HEK293 (cell line): Measurements from ENCODE around the gene TTN.

ENCODE experiments used
- CTCF ChIA-PET: fragments of 350-600 bp; formaldehyde crosslinking; extraction: SDS; loops from one replicate; lab custom pipeline; 2021; ENCODE audit warnings: antibody characterized with exemption; lab: Yijun Ruan, JAX
- POLR2A ChIA-PET: fragments of 300-600 bp; formaldehyde crosslinking; extraction: SDS; loops from one replicate; lab custom pipeline; 2020; ENCODE audit warnings: antibody characterized with exemption, inconsistent platforms; lab: Yijun Ruan, JAX
- H3K27ac ChIP-seq: fragments of 200-500 bp; sonication (Bioruptor generic); 2 replicates; pipeline ENCODE4 v1.5.1; 2014; ENCODE audit warnings: low read depth, low read length, control low read depth, inconsistent platforms; ENCODE audit errors: extremely low read depth
- H3K36me3 ChIP-seq, 2 experiments: fragments of 200-500 bp in 1 of 2; sonication (Bioruptor generic) in 1 of 2; 1 replicate in 1 of 2; 2 replicates in 1 of 2; pipeline ENCODE4 v1.5.1; 2014 to 2017; ENCODE audit warnings: inconsistent platforms in 2 of 2, low read length in 2 of 2; ENCODE audit not compliant: control insufficient read depth in 2 of 2, insufficient read depth in 1 of 2
- H3K4me1 ChIP-seq: fragments of 200-500 bp; sonication (Bioruptor generic); 2 replicates; pipeline ENCODE4 v1.5.1; 2014; ENCODE audit warnings: mild to moderate bottlenecking, low read length, inconsistent platforms; ENCODE audit not compliant: control insufficient read depth, insufficient read depth
- H3K4me3 ChIP-seq: 2 replicates; pipeline ENCODE4 v1.5.1; 2011; ENCODE audit warnings: low read depth, mild to moderate bottlenecking, control low read depth, low read length, moderate library complexity
- H3K9me3 ChIP-seq: fragments of 200-500 bp; sonication (Bioruptor generic); 2 replicates; pipeline ENCODE4 v1.5.1; 2014; ENCODE audit warnings: low read depth, low read length, inconsistent platforms; ENCODE audit not compliant: control insufficient read depth, insufficient read depth
- BCL11B ChIP-seq: fragments of 450-650 bp; formaldehyde crosslinking; IDR thresholded peaks from 2 replicates; pipeline ENCODE4 v1.5.1; 2016; ENCODE audit warnings: low read depth, missing biosample characterization, missing genetic modification characterization
- KLF9 ChIP-seq: fragments of 450-650 bp; formaldehyde crosslinking; IDR thresholded peaks from 2 replicates; pipeline ENCODE4 v1.5.1; 2016; ENCODE audit warnings: missing biosample characterization, missing genetic modification characterization, low read depth
- ZBTB1 ChIP-seq: fragments of 450-650 bp; formaldehyde crosslinking; IDR thresholded peaks from 2 replicates; pipeline ENCODE4 v1.5.1; 2016; ENCODE audit warnings: missing biosample characterization, missing genetic modification characterization
- ZNF121 ChIP-seq: fragments of 450-650 bp; formaldehyde crosslinking; IDR thresholded peaks from 2 replicates; pipeline ENCODE4 v1.5.1; 2016; ENCODE audit warnings: missing biosample characterization, missing genetic modification characterization
- ZNF132 ChIP-seq: fragments of 450-650 bp; formaldehyde crosslinking; IDR thresholded peaks from 2 replicates; pipeline ENCODE4 v1.5.1; 2017; ENCODE audit warnings: missing biosample characterization, missing genetic modification characterization, borderline replicate concordance
- ZNF138 ChIP-seq: fragments of 450-650 bp; formaldehyde crosslinking; IDR thresholded peaks from 2 replicates; pipeline ENCODE4 v1.5.1; 2016; ENCODE audit warnings: missing biosample characterization, missing genetic modification characterization, borderline replicate concordance
- ZNF175 ChIP-seq: fragments of 450-650 bp; formaldehyde crosslinking; IDR thresholded peaks from 2 replicates; pipeline ENCODE4 v1.5.1; 2016; ENCODE audit warnings: missing biosample characterization, missing genetic modification characterization
- ZNF202 ChIP-seq: fragments of 450-650 bp; formaldehyde crosslinking; IDR thresholded peaks from 2 replicates; pipeline ENCODE4 v1.5.1; 2016; ENCODE audit warnings: missing biosample characterization, missing genetic modification characterization, borderline replicate concordance
- ZNF221 ChIP-seq: fragments of 450-650 bp; formaldehyde crosslinking; IDR thresholded peaks from 2 replicates; pipeline ENCODE4 v1.5.1; 2017; ENCODE audit warnings: missing biosample characterization, missing genetic modification characterization, borderline replicate concordance
- ZNF433 ChIP-seq: fragments of 450-650 bp; formaldehyde crosslinking; IDR thresholded peaks from 2 replicates; pipeline ENCODE4 v1.5.1; 2016; ENCODE audit warnings: missing biosample characterization, missing genetic modification characterization, low read depth
- ZNF654 ChIP-seq: fragments of 450-650 bp; formaldehyde crosslinking; IDR thresholded peaks from 2 replicates; pipeline ENCODE4 v1.5.1; 2016; ENCODE audit warnings: low read depth, missing biosample characterization, missing genetic modification characterization
- ZNF692 ChIP-seq: fragments of 450-650 bp; formaldehyde crosslinking; IDR thresholded peaks from 2 replicates; pipeline ENCODE4 v1.5.1; 2016; ENCODE audit warnings: missing biosample characterization, missing genetic modification characterization
- ZNF707 ChIP-seq: fragments of 450-650 bp; formaldehyde crosslinking; IDR thresholded peaks from 2 replicates; pipeline ENCODE4 v1.5.1; 2016; ENCODE audit warnings: missing biosample characterization, missing genetic modification characterization
- ZNF747 ChIP-seq: fragments of 450-650 bp; formaldehyde crosslinking; IDR thresholded peaks from 2 replicates; pipeline ENCODE4 v1.5.1; 2016; ENCODE audit warnings: missing biosample characterization, missing genetic modification characterization
- ZSCAN23 ChIP-seq: fragments of 450-650 bp; formaldehyde crosslinking; IDR thresholded peaks from 2 replicates; pipeline ENCODE4 v1.5.1; 2016; ENCODE audit warnings: missing biosample characterization, missing genetic modification characterization
- TF ChIP-seq, protein P1 (sequence below): fragments of 450-650 bp; formaldehyde crosslinking; IDR thresholded peaks from 2 replicates; pipeline ENCODE4 v1.5.1; 2016; ENCODE audit warnings: missing biosample characterization, missing genetic modification characterization
- TF ChIP-seq, protein P2 (sequence below): fragments of 450-650 bp; formaldehyde crosslinking; IDR thresholded peaks from 2 replicates; pipeline ENCODE4 v1.5.1; 2017; ENCODE audit warnings: missing biosample characterization, missing genetic modification characterization
- TF ChIP-seq, protein P3 (sequence below): sonication (generic); formaldehyde crosslinking; IDR thresholded peaks from 2 replicates; pipeline ENCODE4 v1.8.1; 2022; ENCODE audit warnings: mild to moderate bottlenecking, moderate library complexity, missing genetic modification reagents

TTN gene

GRCh38 chr2:178776751-178777150, 30.5 kb downstream of the TTN start (continued):
- TF ChIP-seq, protein P1, sequence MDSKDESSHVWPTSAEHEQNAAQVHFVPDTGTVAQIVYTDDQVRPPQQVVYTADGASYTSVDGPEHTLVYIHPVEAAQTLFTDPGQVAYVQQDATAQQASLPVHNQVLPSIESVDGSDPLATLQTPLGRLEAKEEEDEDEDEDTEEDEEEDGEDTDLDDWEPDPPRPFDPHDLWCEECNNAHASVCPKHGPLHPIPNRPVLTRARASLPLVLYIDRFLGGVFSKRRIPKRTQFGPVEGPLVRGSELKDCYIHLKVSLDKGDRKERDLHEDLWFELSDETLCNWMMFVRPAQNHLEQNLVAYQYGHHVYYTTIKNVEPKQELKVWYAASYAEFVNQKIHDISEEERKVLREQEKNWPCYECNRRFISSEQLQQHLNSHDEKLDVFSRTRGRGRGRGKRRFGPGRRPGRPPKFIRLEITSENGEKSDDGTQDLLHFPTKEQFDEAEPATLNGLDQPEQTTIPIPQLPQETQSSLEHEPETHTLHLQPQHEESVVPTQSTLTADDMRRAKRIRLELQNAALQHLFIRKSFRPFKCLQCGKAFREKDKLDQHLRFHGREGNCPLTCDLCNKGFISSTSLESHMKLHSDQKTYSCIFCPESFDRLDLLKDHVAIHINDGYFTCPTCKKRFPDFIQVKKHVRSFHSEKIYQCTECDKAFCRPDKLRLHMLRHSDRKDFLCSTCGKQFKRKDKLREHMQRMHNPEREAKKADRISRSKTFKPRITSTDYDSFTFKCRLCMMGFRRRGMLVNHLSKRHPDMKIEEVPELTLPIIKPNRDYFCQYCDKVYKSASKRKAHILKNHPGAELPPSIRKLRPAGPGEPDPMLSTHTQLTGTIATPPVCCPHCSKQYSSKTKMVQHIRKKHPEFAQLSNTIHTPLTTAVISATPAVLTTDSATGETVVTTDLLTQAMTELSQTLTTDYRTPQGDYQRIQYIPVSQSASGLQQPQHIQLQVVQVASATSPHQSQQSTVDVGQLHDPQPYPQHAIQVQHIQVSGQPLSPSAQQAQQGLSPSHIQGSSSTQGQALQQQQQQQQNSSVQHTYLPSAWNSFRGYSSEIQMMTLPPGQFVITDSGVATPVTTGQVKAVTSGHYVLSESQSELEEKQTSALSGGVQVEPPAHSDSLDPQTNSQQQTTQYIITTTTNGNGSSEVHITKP (tag by site-specific recombination): no peak
- TF ChIP-seq, protein P2, sequence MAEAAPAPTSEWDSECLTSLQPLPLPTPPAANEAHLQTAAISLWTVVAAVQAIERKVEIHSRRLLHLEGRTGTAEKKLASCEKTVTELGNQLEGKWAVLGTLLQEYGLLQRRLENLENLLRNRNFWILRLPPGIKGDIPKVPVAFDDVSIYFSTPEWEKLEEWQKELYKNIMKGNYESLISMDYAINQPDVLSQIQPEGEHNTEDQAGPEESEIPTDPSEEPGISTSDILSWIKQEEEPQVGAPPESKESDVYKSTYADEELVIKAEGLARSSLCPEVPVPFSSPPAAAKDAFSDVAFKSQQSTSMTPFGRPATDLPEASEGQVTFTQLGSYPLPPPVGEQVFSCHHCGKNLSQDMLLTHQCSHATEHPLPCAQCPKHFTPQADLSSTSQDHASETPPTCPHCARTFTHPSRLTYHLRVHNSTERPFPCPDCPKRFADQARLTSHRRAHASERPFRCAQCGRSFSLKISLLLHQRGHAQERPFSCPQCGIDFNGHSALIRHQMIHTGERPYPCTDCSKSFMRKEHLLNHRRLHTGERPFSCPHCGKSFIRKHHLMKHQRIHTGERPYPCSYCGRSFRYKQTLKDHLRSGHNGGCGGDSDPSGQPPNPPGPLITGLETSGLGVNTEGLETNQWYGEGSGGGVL (tag by site-specific recombination): no peak
- no peak for TF ChIP-seq ZNF132 (tag by site-specific recombination)
- TF ChIP-seq, protein P3, sequence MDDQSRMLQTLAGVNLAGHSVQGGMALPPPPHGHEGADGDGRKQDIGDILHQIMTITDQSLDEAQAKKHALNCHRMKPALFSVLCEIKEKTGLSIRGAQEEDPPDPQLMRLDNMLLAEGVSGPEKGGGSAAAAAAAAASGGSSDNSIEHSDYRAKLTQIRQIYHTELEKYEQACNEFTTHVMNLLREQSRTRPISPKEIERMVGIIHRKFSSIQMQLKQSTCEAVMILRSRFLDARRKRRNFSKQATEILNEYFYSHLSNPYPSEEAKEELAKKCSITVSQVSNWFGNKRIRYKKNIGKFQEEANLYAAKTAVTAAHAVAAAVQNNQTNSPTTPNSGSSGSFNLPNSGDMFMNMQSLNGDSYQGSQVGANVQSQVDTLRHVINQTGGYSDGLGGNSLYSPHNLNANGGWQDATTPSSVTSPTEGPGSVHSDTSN (CRISPR knock-in tag): no peak
- no peak for TF ChIP-seq ZBTB1 (tag by site-specific recombination)
- no peak for TF ChIP-seq ZNF707
- no peak for TF ChIP-seq ZNF747 (tag by site-specific recombination)
- TF ChIP-seq ZNF221 (tag by site-specific recombination): no peak

GRCh38 chr2:178775975-178776374, 31.2 kb downstream of the TTN start:
- Histone ChIP-seq H3K36me3 (no peaks in the 10 kb centered on the region), H3K27ac (no peak overlapping the region), H3K4me1 (no peaks in the 10 kb centered on the region), H3K4me3 (no peak overlapping the region), H3K9me3 (no peaks in the 10 kb centered on the region)
- CTCF ChIA-PET: no interaction called here
- POLR2A ChIA-PET: no interaction called here
- TF ChIP-seq ZNF202 (tag by site-specific recombination) (no peak), ZNF433 (tag by site-specific recombination) (no peak), ZNF138 (tag by site-specific recombination) (no peak), ZNF175 (tag by site-specific recombination) (no peak), ZNF654 (no peak), BCL11B (tag by site-specific recombination) (no peak), ZNF121 (tag by site-specific recombination) (no peak), ZSCAN23 (tag by site-specific recombination) (no peak), ZNF692 (no peak), KLF9 (tag by site-specific recombination) (no peak)
